MCF 10A (cell line): ENCODE results near the gene TMEM72. TPM values are rescaled to one million over a fixed set of nuclear protein-coding genes. Genes with fewer than 3 reads are reported as not detected.

Source experiments
- BruUV-seq: library from RNA; stranded (reverse); fragments of 400-500 nt; replicated peaks from 2 replicates; lab custom pipeline; 2021; lab: Mats Ljungman, UMichigan
- CTCF ChIA-PET: fragments of 300-600 bp; sonication (Branson Sonifier 250); formaldehyde crosslinking; extraction: SDS; loops from one replicate; lab custom pipeline; 2021; ENCODE audit warnings: antibody characterized with exemption, inconsistent platforms; lab: Yijun Ruan, JAX
- POLR2A ChIA-PET: fragments of 300-600, 350-650 bp; sonication (Branson Sonifier 250); formaldehyde crosslinking; extraction: SDS; loops from one replicate; lab custom pipeline; 2020; ENCODE audit warnings: antibody characterized with exemption, inconsistent platforms; lab: Yijun Ruan, JAX
- DNase-seq: peaks from one replicate; pipeline ENCODE4 v3.0.0-alpha.2; 2018; ENCODE audit not compliant: unreplicated experiment
- H3K27ac Mint-ChIP-seq: one replicate; pipeline ENCODE4 v1.8.0; 2022; ENCODE audit warnings: mild to moderate bottlenecking, low read depth, mixed read lengths; ENCODE audit not compliant: unreplicated experiment
- H3K27me3 Mint-ChIP-seq: one replicate; pipeline ENCODE4 v1.8.0; 2022; ENCODE audit warnings: mixed read lengths; ENCODE audit not compliant: insufficient read depth, unreplicated experiment
- H3K36me3 Mint-ChIP-seq: one replicate; pipeline ENCODE4 v1.8.0; 2022; ENCODE audit warnings: mild to moderate bottlenecking, moderate library complexity, mixed read lengths; ENCODE audit not compliant: insufficient read depth, unreplicated experiment
- H3K4me1 Mint-ChIP-seq: one replicate; pipeline ENCODE4 v1.8.0; 2022; ENCODE audit warnings: mixed read lengths; ENCODE audit not compliant: insufficient read depth, unreplicated experiment
- H3K4me3 Mint-ChIP-seq: one replicate; pipeline ENCODE4 v1.8.0; 2022; ENCODE audit warnings: mild to moderate bottlenecking, moderate library complexity, mixed read lengths; ENCODE audit not compliant: unreplicated experiment
- H3K9me3 Mint-ChIP-seq: one replicate; pipeline ENCODE4 v1.8.0; 2022; ENCODE audit warnings: mixed read lengths; ENCODE audit not compliant: unreplicated experiment
- intact Hi-C: fragments of 100-400 bp; cut with micrococcal nuclease; formaldehyde crosslinking; loops from 2 replicates; pipeline ENCODE4 v1.14.1; 2022
- total RNA-seq: library from RNA; stranded (reverse); gene quantifications from 2 replicates; pipeline ENCODE4 v1.2.3, GENCODE V29; 2022
- TF ChIP-seq, protein P1 (sequence below): fragments of 200-600 bp; IDR thresholded peaks from one replicate; pipeline ENCODE4 v1.8.0; 2022; ENCODE audit warnings: antibody characterized with exemption, mild to moderate bottlenecking; ENCODE audit not compliant: unreplicated experiment

Gene TMEM72
- total RNA-seq, 1 experiment from 2014 or later: not detected

GRCh38 chr10:44870031-44870430 is 41.1 kb upstream of the TMEM72 start:
- no TSS peak for BruUV-seq
- DNase-seq: no peak
- CTCF ChIA-PET: no interaction called here
- TF ChIP-seq, protein P1, sequence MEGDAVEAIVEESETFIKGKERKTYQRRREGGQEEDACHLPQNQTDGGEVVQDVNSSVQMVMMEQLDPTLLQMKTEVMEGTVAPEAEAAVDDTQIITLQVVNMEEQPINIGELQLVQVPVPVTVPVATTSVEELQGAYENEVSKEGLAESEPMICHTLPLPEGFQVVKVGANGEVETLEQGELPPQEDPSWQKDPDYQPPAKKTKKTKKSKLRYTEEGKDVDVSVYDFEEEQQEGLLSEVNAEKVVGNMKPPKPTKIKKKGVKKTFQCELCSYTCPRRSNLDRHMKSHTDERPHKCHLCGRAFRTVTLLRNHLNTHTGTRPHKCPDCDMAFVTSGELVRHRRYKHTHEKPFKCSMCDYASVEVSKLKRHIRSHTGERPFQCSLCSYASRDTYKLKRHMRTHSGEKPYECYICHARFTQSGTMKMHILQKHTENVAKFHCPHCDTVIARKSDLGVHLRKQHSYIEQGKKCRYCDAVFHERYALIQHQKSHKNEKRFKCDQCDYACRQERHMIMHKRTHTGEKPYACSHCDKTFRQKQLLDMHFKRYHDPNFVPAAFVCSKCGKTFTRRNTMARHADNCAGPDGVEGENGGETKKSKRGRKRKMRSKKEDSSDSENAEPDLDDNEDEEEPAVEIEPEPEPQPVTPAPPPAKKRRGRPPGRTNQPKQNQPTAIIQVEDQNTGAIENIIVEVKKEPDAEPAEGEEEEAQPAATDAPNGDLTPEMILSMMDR: no peak
- intact Hi-C loops: no loop called here
- no peak overlapping the region for H3K27ac Mint-ChIP-seq
- no peaks in the 10 kb centered on the region for H3K36me3 Mint-ChIP-seq
- H3K9me3 Mint-ChIP-seq: no peaks in the 10 kb centered on the region
- POLR2A ChIA-PET: no interaction called here
- no peaks in the 10 kb centered on the region for H3K4me1 Mint-ChIP-seq
- H3K4me3 Mint-ChIP-seq: no peak overlapping the region
- peaks cover 32% of the 10 kb centered on the region for H3K27me3 Mint-ChIP-seq

- CTCF ChIA-PET: interaction anchor here (1.3 kb wide), 1 partner anchor 9 kb away, joined by 3 read pairs; no protein-coding TSS in a partner anchor
- no peak for DNase-seq
These were observed 38.0 kb upstream of the TMEM72 start for GRCh38 chr10:44873160-44873559.

GRCh38 chr10:44874166-44874565 is 37.0 kb upstream of the TMEM72 start:
- TF ChIP-seq, protein P1: no peak
- no TSS peak for BruUV-seq
- POLR2A ChIA-PET: no interaction called here

More at GRCh38 chr10:44873160-44873559, 38.0 kb upstream of the TMEM72 start:
- H3K4me1 Mint-ChIP-seq: no peaks in the 10 kb centered on the region
- H3K27me3 Mint-ChIP-seq: peaks cover 21% of the 10 kb centered on the region
- no TSS peak for BruUV-seq
- intact Hi-C loops: no loop called here
- TF ChIP-seq, protein P1: no peak
- H3K4me3 Mint-ChIP-seq: no peak overlapping the region
- no peaks in the 10 kb centered on the region for H3K9me3 Mint-ChIP-seq
- POLR2A ChIA-PET: no interaction called here
- H3K36me3 Mint-ChIP-seq: no peaks in the 10 kb centered on the region
- no peak overlapping the region for H3K27ac Mint-ChIP-seq

GRCh38 chr10:44878706-44879530 is 32.2 kb upstream of the TMEM72 start:
- TF ChIP-seq, protein P1: no peak
- Mint-ChIP-seq H3K27ac (no peak overlapping the region), H3K27me3 (peaks cover 32% of the 10 kb centered on the region), H3K4me3 (no peak overlapping the region), H3K4me1 (no peaks in the 10 kb centered on the region), H3K9me3 (no peaks in the 10 kb centered on the region), H3K36me3 (no peaks in the 10 kb centered on the region)
- no TSS peak for BruUV-seq
- CTCF ChIA-PET: no interaction called here
- intact Hi-C loops: no loop called here
- POLR2A ChIA-PET: no interaction called here
- DNase-seq: no peak

More at GRCh38 chr10:44874166-44874565, 37.0 kb upstream of the TMEM72 start:
- CTCF ChIA-PET: interaction anchor here (0.7 to 2.3 kb wide), 3 partner anchors 10 to 1202 kb away, joined by 3 to 13 read pairs (median 3); no protein-coding TSS in a partner anchor
- intact Hi-C loops: no loop called here
- H3K27ac Mint-ChIP-seq: no peak overlapping the region
- no peak for DNase-seq
- no peak overlapping the region for H3K4me3 Mint-ChIP-seq
- H3K4me1 Mint-ChIP-seq: no peaks in the 10 kb centered on the region
- H3K36me3 Mint-ChIP-seq: no peaks in the 10 kb centered on the region
- peaks cover 14% of the 10 kb centered on the region for H3K27me3 Mint-ChIP-seq
- H3K9me3 Mint-ChIP-seq: no peaks in the 10 kb centered on the region
